GM12872 (cell line): ENCODE measurements around the gene GLDN.

Experiments
- TF ChIP-seq, protein P1 (sequence below): IDR thresholded peaks from 3 replicates; pipeline ENCODE4 v1.5.1; 2011; ENCODE audit warnings: low read depth, mild to moderate bottlenecking, low read length, moderate library complexity; ENCODE audit not compliant: insufficient read depth

Gene GLDN

DNA sequence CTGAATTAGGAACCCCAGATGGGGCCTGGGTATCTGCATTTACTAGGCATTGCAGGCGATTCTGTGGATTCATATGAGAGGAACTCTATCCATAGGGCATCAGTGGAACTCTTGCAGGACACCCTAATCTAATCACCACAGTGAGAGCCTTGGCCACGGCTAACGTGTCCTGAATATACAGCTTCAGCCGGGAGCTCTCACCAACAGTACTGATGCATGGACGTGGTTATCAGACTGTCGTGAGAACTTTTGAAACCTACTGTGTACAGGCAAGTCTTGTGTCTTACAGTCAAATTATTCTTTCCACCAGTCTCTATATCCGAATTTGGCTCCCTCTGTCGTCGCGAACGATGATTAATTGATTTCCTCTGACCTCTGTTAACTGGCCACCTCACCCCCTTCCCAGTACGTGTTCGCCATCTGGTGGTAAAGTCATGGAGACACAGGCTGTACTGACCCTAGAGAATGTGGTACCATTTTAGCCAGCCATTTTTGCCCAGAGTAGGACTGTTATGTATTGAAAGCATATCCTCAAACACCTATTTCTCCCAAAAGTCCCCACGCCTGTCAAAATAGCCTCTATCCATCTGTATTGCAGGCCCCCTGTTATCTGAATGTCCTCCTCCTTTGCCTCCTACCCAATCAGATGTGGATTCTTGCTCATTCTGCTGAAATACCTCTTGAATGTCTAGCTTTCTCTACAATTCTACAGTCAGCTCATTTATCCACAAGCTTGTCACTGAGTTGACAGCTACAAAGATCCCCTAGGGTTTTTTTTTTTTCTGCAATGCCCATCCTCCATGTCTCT lies 39.7 kb downstream of the GLDN start:
- TF ChIP-seq, protein P1, sequence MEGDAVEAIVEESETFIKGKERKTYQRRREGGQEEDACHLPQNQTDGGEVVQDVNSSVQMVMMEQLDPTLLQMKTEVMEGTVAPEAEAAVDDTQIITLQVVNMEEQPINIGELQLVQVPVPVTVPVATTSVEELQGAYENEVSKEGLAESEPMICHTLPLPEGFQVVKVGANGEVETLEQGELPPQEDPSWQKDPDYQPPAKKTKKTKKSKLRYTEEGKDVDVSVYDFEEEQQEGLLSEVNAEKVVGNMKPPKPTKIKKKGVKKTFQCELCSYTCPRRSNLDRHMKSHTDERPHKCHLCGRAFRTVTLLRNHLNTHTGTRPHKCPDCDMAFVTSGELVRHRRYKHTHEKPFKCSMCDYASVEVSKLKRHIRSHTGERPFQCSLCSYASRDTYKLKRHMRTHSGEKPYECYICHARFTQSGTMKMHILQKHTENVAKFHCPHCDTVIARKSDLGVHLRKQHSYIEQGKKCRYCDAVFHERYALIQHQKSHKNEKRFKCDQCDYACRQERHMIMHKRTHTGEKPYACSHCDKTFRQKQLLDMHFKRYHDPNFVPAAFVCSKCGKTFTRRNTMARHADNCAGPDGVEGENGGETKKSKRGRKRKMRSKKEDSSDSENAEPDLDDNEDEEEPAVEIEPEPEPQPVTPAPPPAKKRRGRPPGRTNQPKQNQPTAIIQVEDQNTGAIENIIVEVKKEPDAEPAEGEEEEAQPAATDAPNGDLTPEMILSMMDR = peak; percentile 88

DNA sequence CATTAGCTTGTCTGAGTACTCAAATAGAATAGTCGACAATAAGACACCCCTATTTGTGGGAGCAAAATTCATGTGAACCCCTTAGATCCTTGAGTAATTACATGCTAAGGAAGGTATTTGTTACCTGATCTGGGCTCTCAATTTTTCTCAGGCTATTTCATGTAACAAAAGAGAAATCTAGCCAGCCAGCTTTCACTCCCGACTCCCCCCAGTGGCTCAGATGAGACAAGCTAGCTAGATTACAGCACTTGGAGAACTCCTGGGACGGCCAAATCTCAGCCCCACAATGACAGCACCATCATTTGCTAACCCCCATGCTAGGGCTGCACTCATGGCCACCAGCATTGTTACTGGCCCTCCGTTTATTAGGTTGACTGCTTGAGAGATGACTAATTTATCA lies 41.3 kb downstream of the GLDN start:
- TF ChIP-seq, protein P1 = peak; percentile 69

DNA sequence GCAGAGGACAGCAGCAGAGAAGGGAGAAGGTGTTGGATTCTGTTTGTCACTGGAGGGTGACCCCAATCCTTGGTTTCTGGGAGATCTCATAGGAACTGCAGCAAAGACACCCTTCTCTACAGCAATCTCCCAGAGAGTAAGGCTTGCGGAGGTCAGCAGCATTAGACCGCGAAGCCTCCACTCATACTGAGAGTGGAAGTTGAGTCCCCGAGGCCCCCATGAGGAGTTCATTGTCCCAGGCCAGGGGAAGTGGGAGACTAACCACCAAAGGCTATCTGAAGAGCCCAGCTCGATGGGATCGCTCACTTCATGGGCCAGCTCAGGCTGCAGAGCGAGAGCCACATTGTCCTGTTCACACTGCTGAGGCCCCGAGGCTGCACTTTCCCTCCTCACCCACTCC lies 44.6 kb downstream of the GLDN start:
- TF ChIP-seq, protein P1 = no peak

DNA sequence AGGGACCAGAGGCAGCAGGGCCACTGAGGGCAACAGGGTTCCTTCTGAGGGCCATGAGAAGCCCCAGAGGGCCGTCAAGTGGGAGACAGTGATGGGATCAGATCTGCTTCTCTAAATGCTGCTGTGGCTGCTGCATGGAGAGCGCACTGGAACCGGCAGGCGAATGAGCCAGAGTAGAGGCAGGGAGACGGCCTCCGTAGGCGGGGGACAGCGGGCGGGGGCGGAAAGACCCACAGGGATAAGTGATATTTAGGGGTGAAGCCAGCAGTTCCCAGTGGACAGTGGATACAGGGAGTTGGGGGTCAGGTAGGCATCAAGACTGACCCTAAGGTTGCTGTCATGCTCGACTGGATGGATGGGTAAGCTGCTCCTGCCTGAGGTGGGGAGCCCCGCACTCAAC lies 45.0 kb downstream of the GLDN start:
- TF ChIP-seq, protein P1 = no peak

DNA sequence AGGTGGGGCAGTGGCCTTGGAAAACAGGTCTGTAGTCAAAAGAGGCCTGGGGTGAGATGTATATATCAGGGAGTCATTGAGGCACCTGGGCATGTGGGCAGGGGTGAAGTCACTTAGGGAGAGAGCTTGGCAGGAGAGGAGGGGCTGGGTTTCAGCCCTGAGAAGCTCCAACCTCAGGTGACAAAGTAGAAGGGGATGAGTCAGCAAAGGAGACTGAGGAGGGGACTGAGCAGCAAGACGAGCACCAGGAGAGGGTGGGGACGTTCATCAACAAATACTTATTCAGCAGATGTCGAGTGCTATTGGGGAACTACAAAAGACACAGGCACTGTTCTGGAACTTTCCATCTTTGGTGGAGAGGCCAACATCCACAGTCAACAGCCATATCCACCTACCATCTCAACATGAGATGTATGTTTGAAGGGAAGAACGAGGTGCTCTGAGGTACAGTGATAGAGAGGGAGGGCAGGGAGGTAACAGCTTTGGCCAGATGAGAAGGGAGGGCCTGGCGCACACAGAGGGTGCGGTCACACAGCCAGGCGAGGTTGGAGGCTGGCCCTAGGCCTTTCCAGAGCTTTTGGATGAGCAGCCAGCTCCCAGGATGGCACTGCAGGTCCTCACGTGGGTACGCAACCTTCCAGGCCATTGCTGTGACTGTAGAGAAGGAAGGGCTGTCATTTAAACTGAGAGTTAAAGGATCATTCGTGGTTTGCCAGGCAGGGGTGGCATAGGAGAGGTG lies 45.7 kb downstream of the GLDN start:
- TF ChIP-seq, protein P1 = no peak

DNA sequence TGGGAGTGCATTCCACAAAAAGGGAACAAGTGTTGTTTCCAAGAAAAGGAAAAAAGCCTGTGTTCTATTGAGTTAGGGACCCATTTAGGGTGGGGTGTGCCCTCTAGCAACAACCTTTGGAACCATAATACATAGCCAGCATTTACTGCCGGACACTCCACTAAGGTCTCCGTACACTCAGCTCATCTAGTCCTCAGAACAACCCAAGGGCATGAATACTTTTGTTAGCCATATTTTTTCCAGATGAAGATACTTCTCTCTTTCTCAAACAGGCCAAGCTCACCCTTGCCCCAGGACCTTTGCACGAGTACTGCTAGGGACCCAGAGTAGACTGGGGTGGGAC lies 46.2 kb downstream of the GLDN start:
- TF ChIP-seq, protein P1 = no peak

DNA sequence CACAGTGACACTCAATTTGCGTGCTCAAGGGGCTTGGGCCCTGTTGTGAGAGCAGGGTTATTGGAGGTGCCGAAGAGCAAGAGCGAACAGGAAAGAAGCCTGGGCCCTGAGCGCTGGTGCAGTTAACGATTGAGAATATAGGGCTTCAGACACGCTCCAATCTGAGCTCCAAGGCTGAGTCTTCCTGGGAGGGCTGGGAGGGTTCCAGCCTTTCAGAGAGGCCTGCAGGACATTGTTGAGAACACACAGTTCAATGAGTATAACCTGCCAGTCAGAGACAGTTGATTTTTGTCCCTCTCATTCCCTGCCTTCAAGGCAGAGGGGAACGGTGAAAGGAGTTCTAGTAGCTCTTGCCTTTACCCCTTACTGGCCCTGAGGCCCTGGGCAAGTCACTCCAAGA lies 47.3 kb downstream of the GLDN start:
- TF ChIP-seq, protein P1 = no peak
